Middle frontal gyrus (tissue), 1 donor: ENCODE results near the gene GJA10.
A peak's percentile ranks its signal among the peaks of the same experiment; 100 is the strongest.

Experiments used
- DNase-seq: peaks from one replicate; pipeline ENCODE4 v3.0.0-alpha.2; 2015; ENCODE audit warnings: low spot score; ENCODE audit errors: extremely low spot score

The GJA10 gene

GRCh38 chr6:89917216-89917615, 22.9 kb downstream of the GJA10 start:
- no peak for DNase-seq

DNA sequence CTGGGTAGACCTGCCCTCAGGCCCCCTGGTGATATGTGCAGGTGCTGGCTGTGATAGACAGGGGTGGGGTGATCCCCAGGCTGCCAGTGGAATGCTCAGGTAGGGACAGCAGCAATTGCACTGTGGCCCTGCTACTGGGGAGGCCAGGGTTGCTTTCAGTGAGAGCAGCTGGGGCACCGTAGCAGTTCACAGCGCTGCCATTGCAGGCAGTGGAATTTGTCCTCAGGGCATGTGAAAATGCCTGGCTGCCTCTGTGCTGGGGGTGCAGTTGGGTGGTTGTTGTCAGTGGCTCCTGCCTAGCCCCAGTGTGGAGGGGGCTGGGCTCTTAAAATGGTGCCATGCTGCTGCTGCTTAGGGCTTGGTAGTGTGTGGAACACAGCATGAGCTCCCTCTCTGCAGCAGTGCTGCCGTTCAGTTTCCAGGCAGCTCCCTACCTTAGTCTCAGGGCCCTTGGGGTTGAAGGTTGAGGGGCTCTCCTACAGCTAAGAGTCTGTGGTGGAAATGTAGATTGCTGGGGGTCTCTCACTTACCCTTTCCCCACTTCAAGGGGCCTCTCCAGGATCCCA, 23.6 kb downstream of the GJA10 start:
- DNase-seq = no peak

DNA sequence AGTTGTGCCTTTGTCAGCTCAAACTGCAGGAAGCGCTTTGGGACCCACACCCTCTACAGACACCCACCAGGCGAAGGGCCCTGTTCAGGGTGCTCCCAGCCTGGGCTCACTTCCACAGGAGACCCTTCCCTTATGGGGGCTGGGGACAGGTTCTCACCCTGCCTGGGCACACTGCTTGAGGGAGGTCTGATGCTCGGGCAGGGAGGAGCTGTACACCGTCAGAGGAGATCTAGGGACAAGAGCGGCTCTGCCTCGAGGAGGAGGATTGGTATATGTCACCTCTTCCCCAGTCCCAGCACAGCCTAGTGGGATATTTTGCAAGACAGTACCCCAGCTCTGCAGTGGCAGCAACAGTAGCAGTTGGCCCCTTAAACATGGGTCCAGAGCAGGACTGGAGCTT, 26.9 kb downstream of the GJA10 start:
- no peak for DNase-seq

DNA sequence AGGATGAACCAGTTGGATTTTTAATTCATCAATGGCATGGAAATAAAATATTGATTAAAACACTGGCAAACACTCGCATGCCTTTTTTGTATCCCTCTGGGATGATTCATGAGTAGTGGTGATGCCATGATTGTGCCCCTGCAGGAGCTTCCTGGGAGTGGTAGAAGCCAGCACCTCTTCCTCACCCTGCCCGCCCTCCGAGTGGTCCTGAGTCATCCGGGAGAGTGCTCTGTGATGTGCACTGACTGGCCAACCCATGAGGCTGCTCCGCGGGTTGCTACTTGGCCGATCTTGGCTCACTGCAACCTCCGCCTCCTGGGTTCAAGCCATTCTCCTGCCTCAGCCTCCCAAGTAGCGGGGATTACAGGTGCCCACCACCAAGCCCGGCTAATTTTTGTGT, 27.4 kb downstream of the GJA10 start:
- DNase-seq = no peak

DNA sequence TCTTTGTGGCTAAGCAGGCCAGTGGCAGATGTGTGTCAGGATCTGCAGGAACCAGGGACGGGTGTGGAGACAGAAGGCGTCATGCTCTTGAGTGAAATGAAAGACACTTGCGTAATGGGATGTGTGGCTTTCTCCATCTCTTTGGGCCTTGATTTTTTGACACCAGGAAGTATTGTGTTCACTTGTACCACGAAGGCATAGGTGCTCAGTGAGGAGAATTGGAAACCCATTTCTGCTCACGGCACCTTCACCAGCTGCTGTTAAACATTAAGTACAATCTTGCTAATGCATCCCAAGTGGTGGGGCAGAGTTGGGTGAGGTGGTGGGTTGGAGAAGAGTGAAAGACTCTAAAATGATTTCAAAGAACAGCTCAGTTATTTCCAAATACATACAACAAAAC, 30.0 kb downstream of the GJA10 start:
- DNase-seq = no peak

- DNase-seq = no peak
These were observed 31.6 kb downstream of the GJA10 start for GRCh38 chr6:89925826-89926225.

DNA sequence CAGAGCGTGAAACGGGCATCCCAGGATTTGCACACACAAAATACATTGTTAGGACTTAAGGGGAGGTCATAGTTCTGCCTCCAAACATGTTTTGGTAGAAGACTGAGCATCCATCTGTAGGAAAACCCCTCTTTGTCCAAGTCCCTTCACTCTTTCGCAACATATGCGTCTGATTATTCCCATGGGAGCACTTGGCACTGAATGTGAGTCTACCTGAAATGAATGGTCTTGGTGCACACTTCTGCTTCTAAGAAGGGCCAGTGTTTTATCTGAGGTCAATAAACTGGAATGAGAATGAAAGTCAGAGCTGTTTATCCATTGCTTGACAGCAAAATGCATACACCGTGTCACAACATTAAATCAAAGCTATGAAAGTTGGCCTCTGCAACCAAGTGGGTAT, 33.0 kb downstream of the GJA10 start:
- no peak for DNase-seq

DNA sequence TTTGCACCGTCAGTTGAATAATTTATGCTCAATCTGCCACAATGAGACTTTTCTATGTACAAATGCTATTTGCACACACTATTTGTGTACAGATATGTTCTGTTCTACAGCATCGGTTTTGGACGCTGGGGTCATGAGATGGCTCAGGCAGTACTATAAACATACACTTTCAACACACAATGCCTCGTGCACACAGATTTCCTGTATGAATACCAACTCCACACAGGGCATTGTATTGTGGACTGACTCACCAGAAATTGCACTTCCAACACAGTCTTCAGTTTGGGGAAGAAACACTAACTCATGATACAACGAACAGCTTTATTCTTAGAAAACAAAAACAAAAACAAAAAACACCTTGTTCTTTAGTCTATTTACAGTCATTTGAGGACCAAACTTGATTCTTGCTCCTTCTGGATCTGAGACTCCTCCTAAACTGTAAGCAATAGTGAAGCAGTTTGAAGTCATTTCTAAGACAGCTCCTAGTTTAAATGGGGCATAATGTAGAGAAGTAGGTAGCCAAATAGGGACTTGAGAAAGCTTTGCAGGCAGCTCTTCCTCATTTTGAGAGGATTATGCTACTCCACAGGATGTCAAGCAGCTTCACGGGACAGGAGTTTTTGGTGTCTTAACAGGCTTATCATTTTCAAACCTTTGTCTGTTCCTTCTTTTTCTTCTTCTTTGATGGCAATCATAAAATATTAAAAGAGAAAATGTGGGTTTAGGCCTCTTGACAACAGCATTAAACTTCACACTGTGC, 33.7 kb downstream of the GJA10 start:
- no peak for DNase-seq

- DNase-seq = no peak
These were observed 34.3 kb downstream of the GJA10 start for GRCh38 chr6:89928604-89929003.

GRCh38 chr6:89930789-89931188, 36.5 kb downstream of the GJA10 start:
- DNase-seq = no peak

DNA sequence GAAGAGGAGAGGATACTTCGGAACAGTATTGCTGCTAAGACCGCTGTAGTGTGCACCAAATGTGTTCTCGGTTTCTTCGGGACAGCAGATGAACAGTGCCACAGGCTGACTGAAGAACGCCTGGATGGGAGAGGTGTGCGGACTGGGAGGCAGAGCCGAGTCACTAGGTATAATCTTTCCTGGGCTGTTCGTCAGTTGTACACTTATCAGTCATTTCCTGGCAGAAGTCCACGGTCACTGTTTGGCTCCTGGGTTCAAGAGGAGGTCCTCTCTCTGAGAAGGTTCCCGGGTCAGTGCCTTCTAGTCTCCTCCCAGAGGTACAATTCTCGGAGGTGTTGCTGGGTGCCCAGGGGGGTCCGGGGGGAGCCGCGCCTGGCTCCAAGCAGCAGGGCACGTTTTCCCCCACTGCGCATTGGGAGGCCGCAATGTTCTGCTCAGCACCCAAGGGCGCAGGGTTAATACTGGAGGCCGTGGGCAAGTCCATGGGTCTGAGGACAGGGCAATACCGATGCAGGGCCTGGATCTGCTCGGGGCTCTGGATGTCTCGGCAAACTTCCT, 38.1 kb downstream of the GJA10 start:
- no peak for DNase-seq

GRCh38 chr6:89934685-89935366, 40.6 kb downstream of the GJA10 start:
- no peak for DNase-seq

- no peak for DNase-seq
These were observed 41.9 kb downstream of the GJA10 start for GRCh38 chr6:89936177-89936576.

- no peak for DNase-seq
These were observed 43.7 kb downstream of the GJA10 start for GRCh38 chr6:89938014-89938413.

GRCh38 chr6:89939144-89939543, 44.9 kb downstream of the GJA10 start:
- DNase-seq = no peak

GRCh38 chr6:89940225-89941027, 46.2 kb downstream of the GJA10 start:
- peak; percentile 72 for DNase-seq

GRCh38 chr6:89941031-89941762, 46.9 kb downstream of the GJA10 start:
- DNase-seq = peak; percentile 44

DNA sequence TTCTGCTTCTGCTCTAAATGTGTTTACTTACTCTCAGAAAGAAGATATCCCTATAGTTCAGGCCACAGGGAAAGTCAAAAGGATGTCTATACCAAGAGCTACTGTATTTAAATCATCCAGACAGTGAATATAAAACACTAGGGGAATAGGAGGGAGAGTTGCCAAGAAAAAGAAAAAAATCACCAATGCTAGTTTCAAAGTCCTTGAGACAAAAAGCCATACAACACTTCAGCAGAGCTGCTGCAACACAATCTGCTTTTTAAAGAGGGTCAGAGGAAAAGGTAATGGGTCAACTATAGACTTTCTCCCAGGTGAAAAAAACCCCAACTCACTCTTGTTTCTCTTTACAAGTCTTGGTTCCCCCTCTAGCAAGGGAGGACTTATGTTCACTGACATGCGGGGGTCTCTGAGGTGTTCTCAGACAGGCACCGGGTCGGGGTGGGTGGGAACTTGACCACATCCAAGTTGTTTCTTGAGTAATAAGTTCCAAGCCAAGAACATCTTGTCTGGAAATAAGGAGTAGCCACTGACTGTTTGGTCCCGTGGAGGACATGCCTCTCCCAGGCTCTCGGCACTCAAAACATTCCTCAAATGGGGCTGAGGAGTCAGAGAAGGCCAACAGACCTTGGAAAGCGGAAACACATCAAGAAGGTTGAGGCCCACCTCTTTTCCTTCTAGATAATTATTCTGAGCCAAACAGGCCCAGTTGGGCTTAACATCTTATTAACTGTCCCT, 47.7 kb downstream of the GJA10 start:
- DNase-seq = no peak

DNA sequence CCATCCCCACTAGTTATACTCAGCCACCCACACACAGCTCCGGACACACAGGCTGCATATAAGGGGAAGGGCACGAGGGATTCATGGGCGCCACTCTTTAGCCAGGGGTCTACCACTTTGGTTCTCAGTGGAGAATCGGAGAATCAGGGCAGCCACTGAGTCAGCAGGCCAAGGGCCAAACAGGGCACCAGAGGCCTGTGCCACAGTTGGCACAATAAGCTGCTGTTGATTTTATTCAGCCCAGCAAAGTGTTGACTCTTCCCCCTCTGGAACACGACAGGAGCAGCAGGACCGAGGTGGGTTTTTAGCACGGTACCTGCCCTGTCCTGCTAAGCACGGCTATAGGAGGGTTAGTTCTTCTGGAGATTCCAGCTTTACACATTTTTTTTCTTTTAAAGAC, 48.3 kb downstream of the GJA10 start:
- no peak for DNase-seq

GRCh38 chr6:89944181-89944755, 50.0 kb downstream of the GJA10 start:
- no peak for DNase-seq
